GM19193 (cell line): ENCODE data around the gene ETV2.
A peak's percentile ranks its signal among the peaks of the same experiment; 100 is the strongest.

Experiments
- POLR2A ChIP-seq: IDR thresholded peaks from 4 replicates; pipeline ENCODE4 v1.6.1; 2011; ENCODE audit not compliant: insufficient read depth, insufficient read length; ENCODE audit errors: extremely low read depth

ETV2 gene

DNA sequence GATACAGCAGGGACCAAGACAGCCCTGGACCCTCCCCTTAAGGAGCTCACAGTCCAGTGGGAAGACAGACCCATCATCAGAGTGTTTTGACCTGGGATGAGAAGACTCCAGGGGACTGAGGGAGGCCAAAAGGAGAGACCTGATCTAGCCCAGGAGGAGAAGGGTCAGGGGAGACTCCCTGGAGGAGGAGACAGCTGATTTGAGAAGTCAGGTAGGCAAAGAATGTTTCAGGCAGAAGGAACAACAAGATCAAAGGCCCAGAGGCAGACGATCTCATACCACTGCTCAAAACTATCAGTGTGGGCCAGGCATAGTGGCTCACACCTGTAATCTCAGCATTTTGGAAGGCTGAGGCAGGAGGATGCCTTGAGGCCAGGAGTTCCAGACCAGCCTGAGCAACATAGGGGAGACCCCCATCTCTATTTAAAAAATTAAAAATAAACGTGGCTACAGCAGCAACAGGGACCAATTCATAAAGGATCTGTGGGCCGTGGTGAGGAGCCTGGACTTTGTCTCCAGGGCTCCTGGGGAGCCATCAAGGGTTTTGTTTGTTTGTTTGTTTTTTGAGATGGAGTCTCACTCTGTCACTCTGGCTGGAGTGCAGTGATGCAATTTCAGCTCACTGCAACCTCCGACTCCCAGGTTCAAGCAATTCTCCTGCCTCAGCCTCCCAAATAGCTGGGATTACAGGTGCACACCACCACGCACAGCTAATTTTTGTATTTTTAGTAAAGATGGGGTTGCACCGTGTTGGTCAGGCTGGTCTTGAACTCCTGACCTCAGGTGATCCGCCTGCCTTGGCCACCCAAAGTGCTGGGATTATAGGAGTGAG, 4.4 kb downstream of the ETV2 start:
- TF ChIP-seq POLR2A = no peak

- peak; percentile 94 for TF ChIP-seq POLR2A
Measured at GRCh38 chr19:35648017-35648961, 6.7 kb downstream of the ETV2 start, which contains the start of gene COX6B1. TSS of gene COX6B1 (plus strand) at chr19:35648323. CDS start at chr19:35651244, 2,921 bp downstream.

DNA sequence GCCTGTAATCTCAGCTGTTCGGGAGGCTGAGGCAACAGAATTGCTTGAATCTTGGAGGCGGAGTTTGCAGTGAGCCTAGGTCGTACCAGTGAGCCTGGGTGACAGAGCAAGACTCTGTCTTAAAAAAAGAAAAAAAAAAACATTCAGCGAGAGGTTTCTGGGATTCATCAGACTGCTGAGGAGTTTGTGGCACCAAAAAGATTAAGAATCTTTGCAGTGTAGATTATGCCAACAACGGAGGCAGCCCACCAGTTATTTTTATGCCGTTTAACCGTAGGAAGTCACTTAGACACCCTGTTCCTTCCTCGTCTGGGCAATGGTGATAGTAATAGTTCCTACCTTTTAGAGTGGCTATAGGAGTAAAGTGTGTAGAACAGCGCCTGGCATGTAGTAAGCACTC, 9.0 kb downstream of the ETV2 start:
- TF ChIP-seq POLR2A = no peak

- TF ChIP-seq POLR2A = no peak
Measured at GRCh38 chr19:35655600-35655999, 14.1 kb downstream of the ETV2 start.

DNA sequence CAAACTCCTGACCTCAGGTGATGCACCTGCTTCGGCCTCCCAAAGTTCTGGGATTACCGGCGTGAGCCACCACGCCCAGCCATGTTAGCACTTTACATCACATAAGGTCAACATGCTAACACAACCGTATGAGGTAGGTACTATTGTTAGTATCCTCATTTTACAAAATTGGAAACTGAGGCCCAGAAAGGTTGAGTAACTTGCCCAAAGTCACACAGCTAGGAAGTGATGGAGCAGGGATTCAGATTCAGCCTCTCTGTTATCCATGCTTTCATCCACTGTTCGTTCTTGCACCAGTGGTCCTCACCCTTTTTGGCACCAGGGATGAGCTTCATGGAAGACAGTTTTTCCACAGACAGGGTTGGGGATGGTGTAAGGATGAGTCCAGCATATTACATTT, 15.2 kb downstream of the ETV2 start:
- TF ChIP-seq POLR2A = no peak

DNA sequence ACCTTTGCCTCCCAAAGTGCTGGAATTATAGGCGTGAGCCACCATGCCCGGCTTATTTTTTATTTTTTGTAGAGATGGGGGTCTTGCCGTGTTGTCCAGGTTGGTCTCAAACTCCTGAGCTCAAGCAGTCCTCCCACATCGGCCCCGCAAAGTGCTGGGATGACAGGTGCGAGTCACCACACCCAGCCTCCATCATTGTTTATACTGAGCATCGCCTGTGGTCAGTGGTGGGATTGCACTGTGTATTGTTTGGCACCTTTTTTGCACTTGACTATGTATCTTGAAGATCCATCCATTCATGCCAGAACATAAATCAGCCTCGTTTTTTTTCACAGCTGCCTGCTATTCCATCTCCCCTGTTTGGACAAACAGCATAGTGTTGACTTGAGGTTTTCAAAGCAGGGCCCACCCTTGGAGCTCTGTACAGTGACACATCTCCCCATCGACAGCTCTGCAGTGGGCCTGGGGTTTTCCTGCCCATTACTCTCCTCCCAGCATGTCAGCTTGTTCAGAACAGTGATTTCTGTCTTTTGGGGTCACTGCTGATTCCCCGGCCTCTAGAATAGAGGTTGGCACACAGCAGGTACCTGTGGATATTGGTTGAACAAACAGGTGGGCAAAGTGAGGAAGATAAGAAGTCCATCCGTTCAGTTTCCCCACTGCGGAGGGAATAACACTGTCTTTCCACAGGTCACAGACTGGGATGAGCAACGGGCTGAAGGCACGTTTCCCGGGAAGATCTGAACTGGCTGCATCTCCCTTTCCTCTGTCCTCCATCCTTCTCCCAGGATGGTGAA, 16.6 kb downstream of the ETV2 start:
- no peak for TF ChIP-seq POLR2A

DNA sequence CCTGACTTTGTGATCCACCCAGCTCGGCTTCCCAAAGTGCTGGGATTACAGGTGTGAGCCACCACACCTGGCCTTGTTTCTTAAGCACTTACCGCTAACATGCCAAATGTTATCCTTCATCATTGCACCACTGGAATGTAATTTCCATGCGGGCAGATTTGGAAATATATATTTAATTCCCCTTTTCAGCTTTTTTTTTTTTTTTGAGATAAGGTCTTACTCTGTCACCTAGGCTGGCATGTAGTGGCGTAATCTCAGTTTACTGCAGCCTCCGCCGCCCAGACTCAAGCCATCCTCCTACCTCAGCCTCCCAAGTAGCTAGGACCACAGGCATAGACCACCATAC, 20.4 kb downstream of the ETV2 start:
- no peak for TF ChIP-seq POLR2A

DNA sequence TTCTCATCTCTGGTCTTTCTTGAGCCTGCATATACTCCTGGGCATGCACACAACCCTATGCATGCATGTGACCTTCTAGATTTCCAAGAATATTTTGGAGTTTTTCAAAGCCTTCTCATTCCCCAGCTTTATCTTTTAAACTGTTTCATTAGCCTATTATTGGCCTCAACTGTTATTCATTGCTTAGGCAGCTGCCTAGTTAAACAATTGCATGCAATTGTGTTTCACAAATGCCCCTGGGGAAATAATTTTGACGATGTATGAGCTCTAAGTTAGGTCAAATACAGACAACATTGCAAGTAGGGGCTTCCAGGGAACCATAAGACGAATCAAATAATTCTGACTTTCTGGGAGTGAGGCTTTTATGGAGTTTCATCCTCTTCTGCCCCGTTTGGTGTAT, 22.4 kb downstream of the ETV2 start:
- no peak for TF ChIP-seq POLR2A

- TF ChIP-seq POLR2A = no peak
Measured at GRCh38 chr19:35665157-35665556, 23.6 kb downstream of the ETV2 start.

GRCh38 chr19:35665604-35666003, 24.1 kb downstream of the ETV2 start:
- no peak for TF ChIP-seq POLR2A

DNA sequence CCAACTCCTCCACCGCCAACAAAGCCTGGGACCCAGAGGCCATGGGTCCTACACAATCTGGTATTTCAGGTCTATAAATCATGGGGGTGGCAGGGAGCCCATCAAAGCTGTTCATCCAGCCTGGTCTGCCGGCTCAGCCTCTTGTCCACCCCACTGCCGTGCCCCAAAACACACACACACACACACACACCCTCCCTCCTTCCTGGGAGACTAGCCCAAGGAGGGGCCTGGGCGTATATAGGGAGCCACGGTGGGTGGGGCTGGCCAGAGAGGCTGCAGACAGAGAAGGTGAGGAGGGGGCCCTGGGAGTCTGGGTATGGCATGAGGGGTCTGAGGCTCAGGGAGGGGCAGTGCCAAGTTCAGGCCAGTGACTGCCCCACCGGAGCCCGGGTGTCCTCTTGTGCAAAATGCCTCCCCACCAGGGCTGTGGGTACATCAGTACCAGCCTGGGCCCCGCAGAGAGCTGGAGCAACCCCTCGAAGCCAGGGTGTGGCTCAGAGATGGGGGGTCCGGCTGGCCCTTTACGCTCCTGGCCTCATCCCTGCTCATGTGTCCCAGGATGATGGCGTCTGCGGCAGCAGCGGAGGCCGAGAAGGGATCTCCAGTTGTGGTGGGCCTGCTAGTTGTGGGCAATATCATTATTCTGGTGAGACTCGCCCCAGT, 24.8 kb downstream of the ETV2 start, which contains the start of gene UPK1A:
TSS of gene UPK1A (plus strand) at position 267 of the 663 bp plus-strand sequence. CDS start at position 563, 296 bp downstream.
- no peak for TF ChIP-seq POLR2A

GRCh38 chr19:35669566-35669965, 28.0 kb downstream of the ETV2 start:
- TF ChIP-seq POLR2A = no peak

GRCh38 chr19:35669974-35670373, 28.4 kb downstream of the ETV2 start:
- no peak for TF ChIP-seq POLR2A

- no peak for TF ChIP-seq POLR2A
Measured at GRCh38 chr19:35670686-35671085, 29.1 kb downstream of the ETV2 start.

DNA sequence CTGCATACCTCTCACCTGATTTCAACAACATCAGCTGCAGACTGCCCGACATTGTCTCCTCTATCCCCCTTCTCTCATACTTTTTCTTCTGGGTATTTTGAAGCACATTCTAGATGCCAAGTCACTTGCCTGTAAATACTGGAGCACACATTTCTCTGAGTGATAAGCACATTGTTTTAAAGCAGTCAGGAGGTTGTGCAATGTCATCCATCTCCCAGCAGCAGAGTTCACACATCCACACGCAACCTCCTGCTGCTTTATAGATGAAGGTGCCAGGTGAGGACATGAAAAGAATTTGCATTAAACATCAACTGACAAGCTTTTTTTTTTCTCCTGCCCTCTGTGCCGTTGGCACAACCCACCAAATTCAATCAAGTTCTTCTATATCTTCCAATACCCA, 30.3 kb downstream of the ETV2 start:
- TF ChIP-seq POLR2A = no peak
